SK-N-SH (cell line): ENCODE results near the gene WASL.

ENCODE experiments used
- CHD2 ChIP-seq: fragments of 150-350 bp; IDR thresholded peaks from 2 replicates; pipeline ENCODE4 v1.6.1; 2018; ENCODE audit warnings: low read length; ENCODE audit not compliant: partially characterized antibody
- CTCF ChIP-seq: fragments of 200-600 bp; sonication (generic); IDR thresholded peaks from 2 replicates; pipeline ENCODE4 v1.6.1; 2017; ENCODE audit warnings: antibody characterized with exemption, mild to moderate bottlenecking, moderate library complexity
- MAX ChIP-seq: IDR thresholded peaks from 2 replicates; pipeline ENCODE4 v1.4.0; 2012; ENCODE audit warnings: low read depth
- NRF1 ChIP-seq: IDR thresholded peaks from 2 replicates; pipeline ENCODE4 v1.6.1; 2012; ENCODE audit warnings: low read depth, mild to moderate bottlenecking, low read length
- RAD21 ChIP-seq: IDR thresholded peaks from 2 replicates; pipeline ENCODE4 v1.6.1; 2012; ENCODE audit warnings: mild to moderate bottlenecking, low read length
- REST ChIP-seq: IDR thresholded peaks from 2 replicates; pipeline ENCODE4 v1.6.1; 2012; ENCODE audit warnings: mild to moderate bottlenecking, low read depth, low read length, moderate library complexity
- RFX5 ChIP-seq: IDR thresholded peaks from 2 replicates; pipeline ENCODE4 v1.6.1; 2012; ENCODE audit warnings: mild to moderate bottlenecking, improper control_type of control experiment, low read length
- TAF1 ChIP-seq: IDR thresholded peaks from 2 replicates; pipeline ENCODE4 v1.6.1; 2012; ENCODE audit warnings: low read depth, mild to moderate bottlenecking, low read length, moderate library complexity, borderline replicate concordance
- YY1 ChIP-seq: IDR thresholded peaks from 2 replicates; pipeline ENCODE4 v1.4.0; 2012; ENCODE audit warnings: low read depth, mild to moderate bottlenecking

GRCh38 chr7:123741940-123742339, 6.9 kb downstream of the WASL start:
- TF ChIP-seq TAF1 (no peak), CTCF (no peak), MAX (no peak), RFX5 (no peak), YY1 (no peak), RAD21 (no peak), CHD2 (no peak), REST (no peak), NRF1 (no peak)
